Inferior parietal cortex (tissue), 1 donor: ENCODE results near the gene RASIP1.
"Not testable (repeated sequence)": the region's sequence is repeated elsewhere in the genome, so short reads cannot be mapped to it uniquely, and the experiment has no call there.

Experiments
- DNase-seq: peaks from one replicate; pipeline ENCODE4 v3.0.0-alpha.2; 2016; ENCODE audit errors: extremely low spot score

Gene RASIP1

GRCh38 chr19:48740164-48740972 is at the start of gene RASIP1:
RASIP1 (minus strand) TSS chr19:48740610; CDS start chr19:48740282, 328 bp downstream.
- no peak for DNase-seq

- not testable (repeated sequence) for DNase-seq
Observed at GRCh38 chr19:48787331-48787730, 46.9 kb upstream of the RASIP1 start.

DNA sequence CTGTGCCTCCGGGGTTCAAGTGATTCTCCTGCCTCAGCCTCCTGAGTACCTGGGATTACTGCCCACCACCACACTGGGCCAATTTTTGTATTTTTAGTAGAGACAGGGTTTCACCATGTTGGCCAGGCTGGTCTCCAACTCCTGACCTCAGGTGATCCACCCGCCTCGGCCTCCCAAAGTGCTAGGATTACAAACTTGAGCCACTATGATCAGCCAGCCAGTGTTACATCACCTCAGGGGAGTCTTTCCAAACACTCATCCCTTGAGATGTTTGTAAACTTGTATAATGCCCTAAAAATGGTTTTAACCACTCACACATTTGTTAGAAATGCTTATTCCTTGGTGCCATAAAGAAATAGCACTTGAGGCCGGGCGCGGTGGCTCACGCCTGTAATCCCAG is 46.0 kb upstream of the RASIP1 start:
- not testable (repeated sequence) for DNase-seq

DNA sequence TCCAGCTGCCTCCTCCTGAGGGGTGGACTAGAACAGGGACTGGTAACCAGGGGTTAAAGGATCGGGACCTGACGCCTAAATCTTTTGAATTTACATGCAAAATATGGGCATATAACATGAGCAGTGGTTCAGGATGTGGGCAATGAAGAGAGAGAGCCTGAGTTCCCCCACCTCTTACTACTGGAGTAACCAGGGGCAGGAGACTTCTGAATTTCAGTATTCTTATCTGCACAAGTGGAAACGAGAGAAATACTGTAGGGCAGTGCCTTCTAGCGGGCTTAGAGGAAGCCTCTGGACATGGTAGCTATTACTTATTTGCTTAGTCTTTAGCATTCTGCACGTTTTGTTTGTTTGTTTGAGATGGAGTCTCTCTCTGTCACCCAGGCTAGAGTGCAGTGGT is 44.1 kb upstream of the RASIP1 start:
- no peak for DNase-seq

DNA sequence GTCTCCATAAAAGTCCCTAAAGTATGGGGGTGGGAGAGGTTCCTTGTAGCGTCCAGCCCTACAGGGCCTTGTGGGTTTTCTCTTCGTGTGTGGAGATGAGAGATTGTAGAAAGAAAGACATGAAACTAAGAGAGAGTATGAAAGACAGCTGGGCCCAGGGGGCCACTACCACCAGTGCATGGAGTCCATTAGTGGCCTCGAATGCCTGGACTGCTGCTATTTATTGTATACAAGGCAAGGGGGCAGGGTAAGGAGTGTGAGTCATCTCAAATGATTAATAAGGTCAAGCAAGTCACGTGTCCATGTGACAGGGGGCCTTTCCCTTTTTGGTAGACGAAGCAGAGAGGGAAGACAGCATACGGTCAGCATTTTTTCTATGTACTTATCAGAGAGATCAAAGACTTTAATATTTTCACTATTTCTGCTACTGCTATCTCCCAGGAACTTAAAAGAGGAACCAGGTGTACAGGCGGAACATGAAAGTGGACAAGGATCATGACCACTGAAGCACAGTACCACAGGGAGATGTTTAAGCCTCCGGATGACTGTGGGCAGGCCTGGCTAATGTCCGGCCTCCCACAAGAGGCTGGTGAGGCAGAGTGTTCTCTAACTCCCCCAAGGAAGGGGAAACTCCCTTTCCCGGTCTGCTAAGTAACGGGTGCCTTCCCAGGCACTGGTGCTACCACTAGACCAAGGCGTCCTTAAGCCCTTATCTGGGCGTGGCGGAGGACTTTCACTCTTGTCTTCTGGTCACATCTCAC is 40.4 kb upstream of the RASIP1 start:
- no peak for DNase-seq

GRCh38 chr19:48779636-48780035 is 39.2 kb upstream of the RASIP1 start:
- no peak for DNase-seq

- DNase-seq = no peak
Observed at GRCh38 chr19:48777720-48778119, 37.3 kb upstream of the RASIP1 start.

- DNase-seq = no peak
Observed at GRCh38 chr19:48777139-48777538, 36.7 kb upstream of the RASIP1 start.

GRCh38 chr19:48772503-48772953 is 32.1 kb upstream of the RASIP1 start:
- no peak for DNase-seq

- no peak for DNase-seq
Observed at GRCh38 chr19:48770734-48771472, 30.5 kb upstream of the RASIP1 start.

DNA sequence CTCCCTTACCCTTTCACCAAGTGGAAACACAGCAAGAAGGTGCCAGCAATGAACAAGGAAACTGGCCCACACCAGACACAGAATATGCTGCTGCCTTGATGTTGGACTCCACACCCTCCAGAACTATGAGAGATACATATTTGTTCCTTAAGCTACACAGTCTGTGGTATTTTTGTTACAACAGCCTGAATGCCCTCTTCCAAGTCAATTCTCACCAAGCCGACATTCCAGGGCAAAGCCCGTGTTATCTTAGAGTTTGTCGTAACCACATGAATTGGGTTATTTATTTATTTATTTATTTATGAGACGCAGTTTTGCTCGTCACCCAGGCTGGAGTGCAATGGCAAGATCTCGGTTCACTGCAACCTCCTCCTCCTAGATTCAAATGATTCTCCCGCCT is 29.9 kb upstream of the RASIP1 start:
- DNase-seq = no peak

- no peak for DNase-seq
Observed at GRCh38 chr19:48768994-48769713, 28.7 kb upstream of the RASIP1 start.

GRCh38 chr19:48768171-48768753 is 27.9 kb upstream of the RASIP1 start:
- DNase-seq = not testable (repeated sequence)

- not testable (repeated sequence) for DNase-seq
Observed at GRCh38 chr19:48765816-48766215, 25.4 kb upstream of the RASIP1 start.

GRCh38 chr19:48760504-48761205 is 20.2 kb upstream of the RASIP1 start:
- DNase-seq = no peak

GRCh38 chr19:48757741-48758144 is 17.3 kb upstream of the RASIP1 start:
- no peak for DNase-seq

- no peak for DNase-seq
Observed at GRCh38 chr19:48757089-48757675, 16.8 kb upstream of the RASIP1 start.

- DNase-seq = no peak
Observed at GRCh38 chr19:48756686-48757085, 16.3 kb upstream of the RASIP1 start.

DNA sequence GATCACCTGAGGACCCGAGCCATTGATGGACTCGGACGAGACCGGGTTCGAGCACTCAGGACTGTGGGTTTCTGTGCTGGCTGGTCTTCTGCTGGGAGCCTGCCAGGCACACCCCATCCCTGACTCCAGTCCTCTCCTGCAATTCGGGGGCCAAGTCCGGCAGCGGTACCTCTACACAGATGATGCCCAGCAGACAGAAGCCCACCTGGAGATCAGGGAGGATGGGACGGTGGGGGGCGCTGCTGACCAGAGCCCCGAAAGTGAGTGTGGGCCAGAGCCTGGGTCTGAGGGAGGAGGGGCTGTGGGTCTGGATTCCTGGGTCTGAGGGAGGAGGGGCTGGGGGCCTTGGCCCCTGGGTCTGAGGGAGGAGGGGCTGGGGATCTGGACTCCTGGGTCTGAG is 15.8 kb upstream of the RASIP1 start:
- DNase-seq = no peak

GRCh38 chr19:48755787-48756186 is 15.4 kb upstream of the RASIP1 start:
- no peak for DNase-seq
